ENCODE results near the gene SGTA. TPM values are rescaled to one million over a fixed set of nuclear protein-coding genes. Genes with fewer than 3 reads are reported as not detected.

The SGTA gene
- total and polyA plus RNA-seq, 9 of the 15 experiments (the other 6 are each of a cell fraction or from before 2014, with no cell fraction given), result 1.4 to 110 (median 49.9) TPM

- FAIRE-seq (no peak), ATAC-seq (no peak), DNase-seq (ENCODE audit: extremely low read depth in 1 of 4, low spot score in 3 of 4) (no peak)
- H3K9me1 ChIP-seq (ENCODE audit: control insufficient read depth, insufficient read depth, low read length), result no peaks in the 10 kb centered on the region
- H3K9ac ChIP-seq (ENCODE audit: insufficient read depth in 1 of 2, low read depth in 2 of 2, low read length in 2 of 2), result peak overlapping the region in 1 of 2 experiments; percentile 40; a peak in 1 of 4 replicates
- H3K4me2 ChIP-seq (ENCODE audit: insufficient read depth, low read length), result no peak overlapping the region
- in situ Hi-C loops (cut with MboI) (no loop called here), intact Hi-C loops (cut with micrococcal nuclease) (no loop called here)
- peaks cover 50% of the 10 kb centered on the region for H3K79me2 ChIP-seq (ENCODE audit: control insufficient read depth, insufficient read depth, low read length)
- H3K27me3 ChIP-seq (ENCODE audit: control insufficient read depth in 2 of 2, insufficient read depth in 2 of 2, low read length in 2 of 2), result no peaks in the 10 kb centered on the region
- no peak overlapping the region for H2AFZ ChIP-seq (ENCODE audit: low read depth, low read length)
- H4K20me1 ChIP-seq (replicated peaks; ENCODE audit: control insufficient read depth, insufficient read depth, low read length), result 0 out of 2 replicates have a peak, but pooled peaks cover 5% of the 10 kb centered on the region
- WGBS (ENCODE audit: insufficient coverage, low coverage, missing lambda C conversion rate), result 85% methylated on average over 5 of the region's 5 CpGs
- CTCF ChIA-PET (ENCODE audit: low intra/inter-chr PET ratio), result no interaction called here
- no peak overlapping the region for H3K27ac ChIP-seq (ENCODE audit: extremely low read depth, low read depth, low read length)
- POLR2A ChIA-PET, result interaction anchor here (1.6 to 3.4 kb wide), 2 partner anchors 10 to 12 kb away, joined by 3 to 12 read pairs; no protein-coding TSS in a partner anchor
- H3K4me3 ChIP-seq, result no peak overlapping the region
- peaks cover 56% of the 10 kb centered on the region; the same call in 2 of the 3 replicates for H3K36me3 ChIP-seq (ENCODE audit: control insufficient read depth, insufficient read depth, low read length)
- no TSS peak for BruUV-seq (replicated peaks)
- H3K4me1 ChIP-seq (replicated peaks in 1 of 2; ENCODE audit: control insufficient read depth in 2 of 2, insufficient read depth in 2 of 2, low read length in 2 of 2), result peaks cover 8 to 48% of the 10 kb centered on the region in 2 experiments; a peak in 4 of 5 replicates
- no peaks in the 10 kb centered on the region for H3K9me3 ChIP-seq (replicated peaks; ENCODE audit: control insufficient read depth, insufficient read depth, low read depth, low read length)
- no peak for TF ChIP-seq CBX5 (IDR thresholded peaks at IDR 0.05; ENCODE audit: borderline replicate concordance, low read depth)
- TF ChIP-seq MGA (IDR thresholded peaks at IDR 0.05), result no peak
- TF ChIP-seq, protein P1, sequence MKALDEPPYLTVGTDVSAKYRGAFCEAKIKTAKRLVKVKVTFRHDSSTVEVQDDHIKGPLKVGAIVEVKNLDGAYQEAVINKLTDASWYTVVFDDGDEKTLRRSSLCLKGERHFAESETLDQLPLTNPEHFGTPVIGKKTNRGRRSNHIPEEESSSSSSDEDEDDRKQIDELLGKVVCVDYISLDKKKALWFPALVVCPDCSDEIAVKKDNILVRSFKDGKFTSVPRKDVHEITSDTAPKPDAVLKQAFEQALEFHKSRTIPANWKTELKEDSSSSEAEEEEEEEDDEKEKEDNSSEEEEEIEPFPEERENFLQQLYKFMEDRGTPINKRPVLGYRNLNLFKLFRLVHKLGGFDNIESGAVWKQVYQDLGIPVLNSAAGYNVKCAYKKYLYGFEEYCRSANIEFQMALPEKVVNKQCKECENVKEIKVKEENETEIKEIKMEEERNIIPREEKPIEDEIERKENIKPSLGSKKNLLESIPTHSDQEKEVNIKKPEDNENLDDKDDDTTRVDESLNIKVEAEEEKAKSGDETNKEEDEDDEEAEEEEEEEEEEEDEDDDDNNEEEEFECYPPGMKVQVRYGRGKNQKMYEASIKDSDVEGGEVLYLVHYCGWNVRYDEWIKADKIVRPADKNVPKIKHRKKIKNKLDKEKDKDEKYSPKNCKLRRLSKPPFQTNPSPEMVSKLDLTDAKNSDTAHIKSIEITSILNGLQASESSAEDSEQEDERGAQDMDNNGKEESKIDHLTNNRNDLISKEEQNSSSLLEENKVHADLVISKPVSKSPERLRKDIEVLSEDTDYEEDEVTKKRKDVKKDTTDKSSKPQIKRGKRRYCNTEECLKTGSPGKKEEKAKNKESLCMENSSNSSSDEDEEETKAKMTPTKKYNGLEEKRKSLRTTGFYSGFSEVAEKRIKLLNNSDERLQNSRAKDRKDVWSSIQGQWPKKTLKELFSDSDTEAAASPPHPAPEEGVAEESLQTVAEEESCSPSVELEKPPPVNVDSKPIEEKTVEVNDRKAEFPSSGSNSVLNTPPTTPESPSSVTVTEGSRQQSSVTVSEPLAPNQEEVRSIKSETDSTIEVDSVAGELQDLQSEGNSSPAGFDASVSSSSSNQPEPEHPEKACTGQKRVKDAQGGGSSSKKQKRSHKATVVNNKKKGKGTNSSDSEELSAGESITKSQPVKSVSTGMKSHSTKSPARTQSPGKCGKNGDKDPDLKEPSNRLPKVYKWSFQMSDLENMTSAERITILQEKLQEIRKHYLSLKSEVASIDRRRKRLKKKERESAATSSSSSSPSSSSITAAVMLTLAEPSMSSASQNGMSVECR (CRISPR knock-in tag; IDR thresholded peaks at IDR 0.05), result no peak
- no peak for TF ChIP-seq MYBL2 (IDR thresholded peaks at IDR 0.05; ENCODE audit: low read depth)
- TF ChIP-seq MYBL2 (CRISPR knock-in tag; IDR thresholded peaks at IDR 0.05; ENCODE audit: borderline replicate concordance), result no peak
- TF ChIP-seq SMARCE1 (IDR thresholded peaks at IDR 0.05), result no peak
- TF ChIP-seq SMARCA5 (IDR thresholded peaks at IDR 0.05), result no peak
These were observed 5.2 kb upstream of the SGTA start for GRCh38 chr19:2788237-2788636.

Measured in K562 (cell line).